Measurements from ENCODE around the gene SOD2. TPM values are rescaled to one million over a fixed set of nuclear protein-coding genes. Genes with fewer than 3 reads are reported as not detected.

SOD2 gene
- total RNA-seq, 1 experiment from 2014 or later, result 180 TPM

GRCh38 chr6:159654483-159655098, 38.5 kb downstream of the SOD2 start:
- ATAC-seq (peak; percentile 65), DNase-seq (ENCODE audit: low read depth, low spot score) (peak; percentile 13)
- POLR2A ChIA-PET, result no interaction called here
- no peaks in the 10 kb centered on the region for H3K36me3 ChIP-seq (ENCODE audit: control insufficient read depth, insufficient read depth, low read length)
- H3K9me3 ChIP-seq (ENCODE audit: control insufficient read depth, insufficient read depth, low read depth, low read length), result no peaks in the 10 kb centered on the region
- no TSS peak for BruUV-seq (replicated peaks)
- H3K4me3 ChIP-seq (ENCODE audit: low read depth in 2 of 2, low read length in 2 of 2), result no peak overlapping the region
- intact Hi-C loops (cut with micrococcal nuclease; ENCODE audit: unreplicated experiment) (loop anchor here (2.0 kb wide), 2 partner anchors 438 to 484 kb away; no protein-coding TSS in a partner anchor), in situ Hi-C loops (cut with HindIII; ENCODE audit: low pct_unique_long_range_greater_than_20kb, low sequenced_read_pairs) (no loop called here)
- H3K4me1 ChIP-seq (ENCODE audit: control insufficient read depth, insufficient read depth, low read length), result peaks cover 6% of the 10 kb centered on the region; the same call in 1 of the 2 replicates
- no peaks in the 10 kb centered on the region for H3K27me3 ChIP-seq (ENCODE audit: control insufficient read depth, insufficient read depth, low read length)
- CTCF ChIA-PET, result interaction anchor here (0.6 to 1.0 kb wide), 4 partner anchors 9 to 437 kb away, joined by 3 to 7 read pairs (median 4); no protein-coding TSS in a partner anchor
- H3K27ac ChIP-seq (ENCODE audit: low read length), result no peak overlapping the region
- TF ChIP-seq CTCF (IDR thresholded peaks at IDR 0.05) (peak; percentile 66), POLR2AphosphoS5 (IDR thresholded peaks at IDR 0.05; ENCODE audit: low read depth, low read length) (no peak)

- intact Hi-C loops (cut with micrococcal nuclease; ENCODE audit: unreplicated experiment), result no loop called here
- no peak overlapping the region for H3K27ac ChIP-seq (ENCODE audit: low read length)
- no peaks in the 10 kb centered on the region for H3K27me3 ChIP-seq (ENCODE audit: control insufficient read depth, insufficient read depth, low read length)
- in situ Hi-C loops (cut with HindIII; ENCODE audit: low pct_unique_long_range_greater_than_20kb, low sequenced_read_pairs), result no loop called here
- H3K36me3 ChIP-seq (ENCODE audit: control insufficient read depth, insufficient read depth, low read length), result no peaks in the 10 kb centered on the region
- ChIA-PET CTCF (no interaction called here), POLR2A (no interaction called here)
- H3K4me3 ChIP-seq (ENCODE audit: low read depth in 2 of 2, low read length in 2 of 2), result no peak overlapping the region
- BruUV-seq (replicated peaks), result no TSS peak
- ATAC-seq, result no peak
- TF ChIP-seq TCF7L2 (IDR thresholded peaks at IDR 0.05; ENCODE audit: low read depth, low read length), result no peak
- TF ChIP-seq, protein P1, sequence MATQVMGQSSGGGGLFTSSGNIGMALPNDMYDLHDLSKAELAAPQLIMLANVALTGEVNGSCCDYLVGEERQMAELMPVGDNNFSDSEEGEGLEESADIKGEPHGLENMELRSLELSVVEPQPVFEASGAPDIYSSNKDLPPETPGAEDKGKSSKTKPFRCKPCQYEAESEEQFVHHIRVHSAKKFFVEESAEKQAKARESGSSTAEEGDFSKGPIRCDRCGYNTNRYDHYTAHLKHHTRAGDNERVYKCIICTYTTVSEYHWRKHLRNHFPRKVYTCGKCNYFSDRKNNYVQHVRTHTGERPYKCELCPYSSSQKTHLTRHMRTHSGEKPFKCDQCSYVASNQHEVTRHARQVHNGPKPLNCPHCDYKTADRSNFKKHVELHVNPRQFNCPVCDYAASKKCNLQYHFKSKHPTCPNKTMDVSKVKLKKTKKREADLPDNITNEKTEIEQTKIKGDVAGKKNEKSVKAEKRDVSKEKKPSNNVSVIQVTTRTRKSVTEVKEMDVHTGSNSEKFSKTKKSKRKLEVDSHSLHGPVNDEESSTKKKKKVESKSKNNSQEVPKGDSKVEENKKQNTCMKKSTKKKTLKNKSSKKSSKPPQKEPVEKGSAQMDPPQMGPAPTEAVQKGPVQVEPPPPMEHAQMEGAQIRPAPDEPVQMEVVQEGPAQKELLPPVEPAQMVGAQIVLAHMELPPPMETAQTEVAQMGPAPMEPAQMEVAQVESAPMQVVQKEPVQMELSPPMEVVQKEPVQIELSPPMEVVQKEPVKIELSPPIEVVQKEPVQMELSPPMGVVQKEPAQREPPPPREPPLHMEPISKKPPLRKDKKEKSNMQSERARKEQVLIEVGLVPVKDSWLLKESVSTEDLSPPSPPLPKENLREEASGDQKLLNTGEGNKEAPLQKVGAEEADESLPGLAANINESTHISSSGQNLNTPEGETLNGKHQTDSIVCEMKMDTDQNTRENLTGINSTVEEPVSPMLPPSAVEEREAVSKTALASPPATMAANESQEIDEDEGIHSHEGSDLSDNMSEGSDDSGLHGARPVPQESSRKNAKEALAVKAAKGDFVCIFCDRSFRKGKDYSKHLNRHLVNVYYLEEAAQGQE (IDR thresholded peaks at IDR 0.05; ENCODE audit: insufficient read depth in 1 of 2, low read depth in 2 of 2, low read length in 1 of 2), result no peak
- no peak for TF ChIP-seq POLR2AphosphoS5 (IDR thresholded peaks at IDR 0.05; ENCODE audit: low read depth, low read length)
- no peak for TF ChIP-seq CTCF (IDR thresholded peaks at IDR 0.05)
- TF ChIP-seq SIN3A (IDR thresholded peaks at IDR 0.05; ENCODE audit: borderline replicate concordance, insufficient read depth, low read depth, low read length), result no peak
- H3K9me3 ChIP-seq (ENCODE audit: control insufficient read depth, insufficient read depth, low read depth, low read length), result no peaks in the 10 kb centered on the region
- H3K4me1 ChIP-seq (ENCODE audit: control insufficient read depth, insufficient read depth, low read length), result peaks cover 6% of the 10 kb centered on the region; the same call in 1 of the 2 replicates
- no peak for DNase-seq (ENCODE audit: low read depth, low spot score)
These were observed 42.7 kb downstream of the SOD2 start for GRCh38 chr6:159650314-159650713.
